Kidney (tissue), 13 donors: ENCODE measurements around the gene MTCL3.
A peak's percentile ranks its signal among the peaks of the same experiment; 100 is the strongest.

Source experiments
- DNase-seq, 5 donors: peaks; one replicate each; pipeline ENCODE4 v3.0.0-alpha.2; 2013 to 2020
- FAIRE-seq: peaks from 2 replicates; lab custom pipeline; 2012; peaks lifted over from hg19 to GRCh38; lab: Jason Lieb, UNC
- H3K27ac ChIP-seq, 2 donors: one replicate each; pipeline ENCODE4 v1.7.0; 2013; ENCODE audit warnings: low read depth in 2 of 2, low read length in 2 of 2, inconsistent platforms in 1 of 2
- H3K27me3 ChIP-seq: one replicate; pipeline ENCODE4 v1.7.1; 2013; ENCODE audit warnings: low read length, inconsistent platforms; ENCODE audit not compliant: control insufficient read depth, insufficient read depth
- H3K36me3 ChIP-seq, 3 donors: one replicate each; pipeline versions ENCODE4 v1.7.0 to v1.7.1; 2013; ENCODE audit warnings: low read length in 3 of 3, control low read depth in 1 of 3, inconsistent platforms in 1 of 3; ENCODE audit not compliant: insufficient read depth in 3 of 3, control insufficient read depth in 2 of 3
- H3K4me1 ChIP-seq, 3 donors: one replicate each; pipeline versions ENCODE4 v1.7.0 to v1.7.1; 2013; ENCODE audit warnings: low read length in 3 of 3, inconsistent platforms in 1 of 3, low read depth in 1 of 3; ENCODE audit not compliant: control insufficient read depth in 2 of 3, insufficient read depth in 2 of 3
- H3K4me3 ChIP-seq, 3 donors: one replicate each; pipeline versions ENCODE4 v1.7.0 to v1.8.1; 2013; ENCODE audit warnings: low read length in 3 of 3, control low read depth in 1 of 3, inconsistent platforms in 1 of 3
- H3K9ac ChIP-seq, 3 donors: one replicate each; pipeline versions ENCODE4 v1.7.0 to v1.7.1; 2013; ENCODE audit warnings: low read length in 3 of 3, control low read depth in 1 of 3, inconsistent platforms in 1 of 3
- H3K9me3 ChIP-seq, 3 donors: one replicate each; pipeline versions ENCODE4 v1.7.0 to v1.7.1; 2013; ENCODE audit warnings: low read length in 3 of 3, control low read depth in 1 of 3, inconsistent platforms in 1 of 3; ENCODE audit not compliant: control insufficient read depth in 2 of 3, insufficient read depth in 1 of 3
- intact Hi-C: fragments of 100-400 bp; cut with DNase I; formaldehyde crosslinking; loops from one replicate; pipeline ENCODE4 v1.11.1; 2022
- TF ChIP-seq, protein P1 (sequence below): IDR thresholded peaks from 3 replicates; pipeline ENCODE4 v1.5.1; 2012; ENCODE audit warnings: mild to moderate bottlenecking, moderate library complexity, borderline replicate concordance; ENCODE audit not compliant: insufficient read depth; ENCODE audit errors: extremely low read depth
- donor health status: control.
- donor health status: control.
- donor health status: control.
- donor health status: control.
- donor health status: control.
- donor health status: DM: yes; HTN: yes; CAD: no.
- donor health status: Normal renal cell carcinoma (clear cell type).

Gene MTCL3

DNA sequence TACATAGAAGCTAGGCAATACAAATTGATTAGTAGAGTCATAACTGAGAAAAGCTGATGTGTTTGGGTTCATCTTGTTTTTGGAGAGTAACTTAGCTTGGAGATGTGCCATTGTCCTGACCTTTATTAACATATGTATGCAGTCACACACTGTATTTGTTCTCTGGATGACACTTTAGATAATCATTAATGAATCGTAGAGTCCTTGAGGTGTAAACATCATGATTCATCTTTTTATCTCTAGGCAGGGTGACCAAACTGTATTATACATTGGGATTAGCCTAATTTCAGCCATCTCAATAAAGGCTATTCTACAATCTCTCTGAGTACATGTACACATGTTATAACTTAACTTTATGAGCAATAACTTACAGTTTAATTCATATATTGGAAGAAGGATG, 3.6 kb upstream of the MTCL3 start:
- DNase-seq (no peak), FAIRE-seq (no peak)
- TF ChIP-seq, protein P1, sequence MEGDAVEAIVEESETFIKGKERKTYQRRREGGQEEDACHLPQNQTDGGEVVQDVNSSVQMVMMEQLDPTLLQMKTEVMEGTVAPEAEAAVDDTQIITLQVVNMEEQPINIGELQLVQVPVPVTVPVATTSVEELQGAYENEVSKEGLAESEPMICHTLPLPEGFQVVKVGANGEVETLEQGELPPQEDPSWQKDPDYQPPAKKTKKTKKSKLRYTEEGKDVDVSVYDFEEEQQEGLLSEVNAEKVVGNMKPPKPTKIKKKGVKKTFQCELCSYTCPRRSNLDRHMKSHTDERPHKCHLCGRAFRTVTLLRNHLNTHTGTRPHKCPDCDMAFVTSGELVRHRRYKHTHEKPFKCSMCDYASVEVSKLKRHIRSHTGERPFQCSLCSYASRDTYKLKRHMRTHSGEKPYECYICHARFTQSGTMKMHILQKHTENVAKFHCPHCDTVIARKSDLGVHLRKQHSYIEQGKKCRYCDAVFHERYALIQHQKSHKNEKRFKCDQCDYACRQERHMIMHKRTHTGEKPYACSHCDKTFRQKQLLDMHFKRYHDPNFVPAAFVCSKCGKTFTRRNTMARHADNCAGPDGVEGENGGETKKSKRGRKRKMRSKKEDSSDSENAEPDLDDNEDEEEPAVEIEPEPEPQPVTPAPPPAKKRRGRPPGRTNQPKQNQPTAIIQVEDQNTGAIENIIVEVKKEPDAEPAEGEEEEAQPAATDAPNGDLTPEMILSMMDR, result no peak
- H3K36me3 ChIP-seq, result no peaks in the 10 kb centered on the region
- intact Hi-C loops, result no loop called here
- H3K9me3 ChIP-seq, result no peaks in the 10 kb centered on the region
- H3K4me3 ChIP-seq, result no peak overlapping the region
- H3K9ac ChIP-seq, result no peak overlapping the region
- peaks cover 0 to 2% (median 0%) of the 10 kb centered on the region in 3 donors for H3K4me1 ChIP-seq
- peaks cover 17% of the 10 kb centered on the region for H3K27me3 ChIP-seq
- H3K27ac ChIP-seq, result no peak overlapping the region

GRCh38 chr6:127520066-127520465, 931 bp upstream of the MTCL3 start:
- intact Hi-C loops, result no loop called here
- Histone ChIP-seq H3K27ac (no peak overlapping the region), H3K27me3 (peaks cover 21% of the 10 kb centered on the region), H3K4me1 (peaks cover 0 to 5% (median 3%) of the 10 kb centered on the region in 3 donors), H3K9ac (no peak overlapping the region), H3K36me3 (no peaks in the 10 kb centered on the region), H3K4me3 (no peak overlapping the region), H3K9me3 (no peaks in the 10 kb centered on the region)
- FAIRE-seq (no peak), DNase-seq (peak in 2 of 5 donors; percentile 46 to 51)
- TF ChIP-seq, protein P1, result no peak

- Histone ChIP-seq H3K36me3 (no peaks in the 10 kb centered on the region), H3K4me3 (no peak overlapping the region), H3K27me3 (peaks cover 22% of the 10 kb centered on the region), H3K4me1 (peaks cover 0 to 10% (median 3%) of the 10 kb centered on the region in 3 donors), H3K9ac (no peak overlapping the region), H3K9me3 (no peaks in the 10 kb centered on the region), H3K27ac (no peak overlapping the region)
- intact Hi-C loops, result no loop called here
- DNase-seq (no peak), FAIRE-seq (no peak)
- TF ChIP-seq, protein P1, result no peak
These were observed 292 bp upstream of the MTCL3 start for GRCh38 chr6:127519469-127519785.

GRCh38 chr6:127518191-127518709, 885 bp downstream of the MTCL3 start:
- Histone ChIP-seq H3K4me1 (peaks cover 0 to 10% (median 3%) of the 10 kb centered on the region in 3 donors), H3K36me3 (no peaks in the 10 kb centered on the region), H3K9ac (no peak overlapping the region), H3K4me3 (no peak overlapping the region), H3K27me3 (peaks cover 24% of the 10 kb centered on the region), H3K9me3 (no peaks in the 10 kb centered on the region), H3K27ac (no peak overlapping the region)
- no peak for FAIRE-seq
- intact Hi-C loops, result no loop called here
- TF ChIP-seq, protein P1, result no peak
- DNase-seq, result peak in 1 of 5 donors; percentile 3
